HUDEP-2 (cell line): ENCODE results near the gene USP34.
A peak's percentile ranks its signal among the peaks of the same experiment; 100 is the strongest.
"Not testable (repeated sequence)": the region's sequence is repeated elsewhere in the genome, so short reads cannot be mapped to it uniquely, and the experiment has no call there.

Experiments
- DNase-seq, 76 experiments: peaks; one replicate each; lab custom pipeline; 2025; ENCODE audit not compliant: unreplicated experiment in 76 of 76; lab: John Stamatoyannopoulos, UW

USP34 gene, protein sequence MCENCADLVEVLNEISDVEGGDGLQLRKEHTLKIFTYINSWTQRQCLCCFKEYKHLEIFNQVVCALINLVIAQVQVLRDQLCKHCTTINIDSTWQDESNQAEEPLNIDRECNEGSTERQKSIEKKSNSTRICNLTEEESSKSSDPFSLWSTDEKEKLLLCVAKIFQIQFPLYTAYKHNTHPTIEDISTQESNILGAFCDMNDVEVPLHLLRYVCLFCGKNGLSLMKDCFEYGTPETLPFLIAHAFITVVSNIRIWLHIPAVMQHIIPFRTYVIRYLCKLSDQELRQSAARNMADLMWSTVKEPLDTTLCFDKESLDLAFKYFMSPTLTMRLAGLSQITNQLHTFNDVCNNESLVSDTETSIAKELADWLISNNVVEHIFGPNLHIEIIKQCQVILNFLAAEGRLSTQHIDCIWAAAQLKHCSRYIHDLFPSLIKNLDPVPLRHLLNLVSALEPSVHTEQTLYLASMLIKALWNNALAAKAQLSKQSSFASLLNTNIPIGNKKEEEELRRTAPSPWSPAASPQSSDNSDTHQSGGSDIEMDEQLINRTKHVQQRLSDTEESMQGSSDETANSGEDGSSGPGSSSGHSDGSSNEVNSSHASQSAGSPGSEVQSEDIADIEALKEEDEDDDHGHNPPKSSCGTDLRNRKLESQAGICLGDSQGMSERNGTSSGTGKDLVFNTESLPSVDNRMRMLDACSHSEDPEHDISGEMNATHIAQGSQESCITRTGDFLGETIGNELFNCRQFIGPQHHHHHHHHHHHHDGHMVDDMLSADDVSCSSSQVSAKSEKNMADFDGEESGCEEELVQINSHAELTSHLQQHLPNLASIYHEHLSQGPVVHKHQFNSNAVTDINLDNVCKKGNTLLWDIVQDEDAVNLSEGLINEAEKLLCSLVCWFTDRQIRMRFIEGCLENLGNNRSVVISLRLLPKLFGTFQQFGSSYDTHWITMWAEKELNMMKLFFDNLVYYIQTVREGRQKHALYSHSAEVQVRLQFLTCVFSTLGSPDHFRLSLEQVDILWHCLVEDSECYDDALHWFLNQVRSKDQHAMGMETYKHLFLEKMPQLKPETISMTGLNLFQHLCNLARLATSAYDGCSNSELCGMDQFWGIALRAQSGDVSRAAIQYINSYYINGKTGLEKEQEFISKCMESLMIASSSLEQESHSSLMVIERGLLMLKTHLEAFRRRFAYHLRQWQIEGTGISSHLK (N-terminal part only)

DNA sequence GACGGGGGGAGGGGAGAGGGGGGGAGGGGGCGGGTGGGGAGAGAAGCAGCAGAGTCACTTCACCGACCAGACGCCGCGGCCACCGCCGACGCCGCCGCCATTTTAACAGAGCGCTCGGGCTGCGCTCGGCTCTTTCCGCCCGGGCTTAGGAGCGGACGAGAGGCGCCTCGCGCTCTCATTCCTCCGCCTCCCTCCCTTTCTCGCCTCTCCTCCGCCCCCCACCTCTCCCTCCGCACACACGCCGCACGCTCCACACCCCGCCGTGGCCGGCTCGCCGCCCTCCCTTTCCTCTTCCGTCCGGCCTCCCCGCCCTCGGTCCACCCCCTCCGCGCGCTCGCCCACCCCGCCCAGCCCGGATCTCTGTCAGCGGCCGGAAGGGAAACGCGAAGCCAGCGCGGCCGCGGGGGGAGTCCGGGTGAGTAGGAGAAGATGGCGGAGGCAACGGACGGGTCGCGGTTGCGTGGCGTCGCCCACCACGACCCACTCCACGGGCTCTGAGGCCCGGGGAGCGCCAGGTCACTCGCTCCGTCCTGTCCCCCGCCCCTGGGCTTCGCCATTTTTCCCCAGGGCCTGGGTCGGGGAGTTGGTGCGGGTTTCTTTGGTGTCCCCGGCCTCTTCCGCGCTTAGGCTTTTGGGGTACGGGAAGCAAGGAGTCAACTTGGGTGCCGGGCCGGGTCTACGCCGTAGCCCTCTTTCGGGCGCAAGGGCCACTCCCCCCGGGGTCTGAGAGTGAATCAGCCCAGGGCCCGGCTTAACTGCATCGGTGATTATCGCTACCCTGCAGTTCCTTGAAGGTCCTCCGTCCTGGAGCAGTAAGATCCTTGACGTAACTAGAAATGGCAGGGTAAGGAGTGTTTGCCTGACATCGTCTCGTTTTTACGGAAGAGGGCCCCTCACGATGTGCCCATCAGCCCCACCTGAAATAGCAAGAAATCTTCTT is at the start of gene USP34:
Gene USP34 (minus strand): TSS at position 123 of the 940 bp plus-strand sequence. CDS start 395 bp downstream, outside the sequence.
- DNase-seq = peak in 75 of 76 experiments; percentile 37 to 96 (median 90)

DNA sequence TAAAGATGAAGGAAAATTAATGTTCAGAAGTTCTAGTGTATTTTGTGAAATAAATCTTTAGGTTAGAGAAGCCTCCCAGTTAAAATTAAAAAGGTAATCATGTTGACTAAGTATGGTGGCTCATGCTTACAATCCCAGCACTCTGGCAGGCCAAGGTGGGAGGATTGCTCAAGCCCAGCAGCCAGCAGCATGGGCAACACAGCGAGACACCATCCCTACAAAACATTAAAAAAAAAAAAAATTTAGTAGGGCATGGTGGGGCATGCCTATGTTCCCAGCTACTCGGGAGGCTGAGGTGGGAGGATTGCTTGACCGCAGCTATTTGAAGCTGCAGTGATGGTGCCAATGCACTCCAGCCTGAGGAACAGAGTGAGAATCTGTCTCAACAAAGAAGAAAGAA is 49.4 kb upstream of the USP34 start:
- no peak for DNase-seq

DNA sequence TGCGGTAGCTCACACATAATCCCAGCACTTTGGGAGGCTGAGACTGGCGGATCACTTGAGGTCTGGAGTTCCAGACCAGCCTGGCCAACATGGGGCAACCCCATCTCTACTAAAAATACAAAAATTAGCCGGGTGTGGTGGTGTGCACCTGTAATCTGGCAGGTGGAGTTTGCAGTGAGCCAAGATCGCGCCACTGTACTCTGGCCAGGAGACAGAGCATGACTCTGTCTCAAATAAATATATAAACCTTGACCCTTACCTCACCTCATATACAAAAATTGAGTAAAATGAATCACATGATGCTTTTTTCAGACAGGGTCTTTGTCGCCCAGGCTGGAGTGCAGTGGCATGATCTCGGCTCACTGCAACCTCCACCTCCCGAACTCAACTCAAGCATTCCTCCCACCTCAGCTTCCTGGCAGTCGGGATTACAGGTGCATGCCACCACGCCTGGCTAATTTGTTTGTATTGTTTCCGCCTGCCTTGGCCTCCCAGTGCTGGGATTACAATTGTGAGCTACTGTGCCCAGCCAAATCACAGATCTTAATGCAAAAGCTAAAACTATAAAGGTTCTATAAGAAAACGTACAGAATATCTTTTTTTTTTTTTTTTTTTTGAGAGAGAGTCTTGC is 42.0 kb upstream of the USP34 start:
- no peak for DNase-seq

DNA sequence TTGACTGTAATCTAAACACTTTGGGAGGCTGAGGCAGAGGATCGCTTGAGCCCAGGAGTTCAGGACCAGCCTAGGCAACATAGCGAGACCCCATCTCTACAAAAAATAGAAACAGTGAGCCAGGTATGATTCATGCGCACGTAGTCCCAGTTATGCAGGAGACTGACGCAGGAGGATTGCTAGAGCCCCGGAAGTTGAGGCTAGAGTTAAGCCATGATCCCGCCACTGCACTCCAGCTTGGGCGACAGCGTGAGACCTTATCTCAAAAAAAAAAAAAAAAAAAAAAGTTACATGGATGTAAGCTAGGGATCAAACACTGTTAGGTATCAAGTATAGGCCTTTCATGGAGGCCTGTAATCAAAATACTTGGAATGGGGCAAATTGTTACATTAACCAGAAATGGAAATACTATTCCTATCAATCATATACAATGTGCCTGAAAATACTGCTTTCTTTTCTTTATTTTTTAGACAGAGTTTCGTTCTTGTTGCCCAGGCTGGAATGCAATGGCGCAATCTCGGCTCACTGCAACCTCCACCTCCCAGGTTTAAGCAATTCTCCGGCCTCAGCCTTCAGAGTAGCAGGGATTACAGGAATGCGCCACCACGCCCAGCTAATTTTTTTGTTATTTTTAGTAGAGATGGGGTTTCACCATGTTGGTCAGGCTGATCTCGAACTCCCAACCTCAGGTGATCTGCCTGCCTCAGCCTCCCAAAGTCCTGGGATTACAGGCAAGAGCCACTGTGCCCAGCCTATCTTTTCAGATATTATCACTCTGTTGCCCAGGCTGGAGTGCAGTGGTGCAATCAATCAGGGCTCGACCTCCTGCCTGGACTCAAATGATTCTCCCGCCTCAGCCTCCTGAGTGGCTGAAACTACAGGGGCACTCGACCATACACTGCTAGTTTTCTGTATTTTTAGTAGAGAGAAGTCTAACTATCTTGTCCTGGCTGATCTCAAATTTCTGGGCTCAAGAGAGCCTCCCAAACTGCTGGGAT is 40.1 kb upstream of the USP34 start:
- DNase-seq = no peak

DNA sequence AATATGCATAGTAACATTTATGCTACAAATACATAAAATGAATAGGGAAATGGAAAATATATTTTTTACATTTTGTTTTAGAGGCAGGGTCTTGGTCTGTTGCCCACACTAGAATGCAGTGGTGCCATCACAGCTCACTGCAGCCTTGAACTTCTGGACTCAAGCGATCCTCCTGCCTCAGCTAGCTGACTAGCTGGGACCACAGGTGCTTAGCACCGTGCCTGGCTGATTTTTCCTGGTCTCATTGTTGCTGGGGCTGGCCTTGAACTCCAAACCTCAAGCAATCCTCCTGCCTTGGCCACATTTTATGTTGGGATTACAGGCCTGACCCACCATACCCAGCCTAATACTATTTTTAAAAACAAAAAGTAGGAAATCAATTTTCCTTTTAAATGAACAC is 34.1 kb upstream of the USP34 start:
- DNase-seq = no peak

DNA sequence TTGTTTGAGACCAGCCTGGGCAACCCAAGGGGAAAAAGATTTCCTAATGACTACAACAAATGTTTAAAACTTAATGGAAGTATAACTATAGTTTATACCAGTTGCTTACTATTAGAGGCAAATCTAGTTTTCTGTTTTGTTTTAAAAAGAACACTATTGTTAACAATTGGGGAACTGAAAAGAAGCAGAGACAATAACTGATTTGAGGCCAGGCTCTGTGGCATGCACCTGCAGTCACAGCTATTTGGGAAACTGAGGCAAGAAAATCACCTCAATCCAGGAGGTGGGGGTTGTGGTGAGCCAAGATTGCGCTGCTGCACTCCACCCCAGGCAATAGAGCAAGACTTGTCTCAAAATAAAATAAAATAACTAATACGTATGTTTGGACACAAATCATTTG is 28.2 kb upstream of the USP34 start:
- DNase-seq = no peak

- DNase-seq = no peak
Observed at GRCh38 chr2:61493523-61493942, 22.6 kb upstream of the USP34 start.

DNA sequence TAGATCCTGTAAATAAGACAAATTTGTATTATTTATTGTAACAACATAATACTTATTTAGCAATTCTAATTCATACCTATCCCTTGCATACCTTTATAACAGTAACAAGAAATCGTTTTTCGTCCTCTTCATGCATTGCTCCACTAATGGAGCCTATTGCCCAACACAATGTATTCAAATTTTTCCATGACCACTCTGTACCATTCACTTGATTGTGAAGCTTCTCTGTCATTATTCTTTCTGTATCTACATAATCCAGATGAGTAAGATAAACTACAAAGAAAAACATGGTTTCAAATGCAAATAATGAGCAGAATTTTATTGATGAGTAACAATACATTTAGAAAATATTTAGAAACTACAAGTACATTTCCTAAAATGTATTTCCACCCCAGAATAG is 21.6 kb upstream of the USP34 start:
- no peak for DNase-seq

GRCh38 chr2:61485281-61485680 is 14.4 kb upstream of the USP34 start:
- no peak for DNase-seq

DNA sequence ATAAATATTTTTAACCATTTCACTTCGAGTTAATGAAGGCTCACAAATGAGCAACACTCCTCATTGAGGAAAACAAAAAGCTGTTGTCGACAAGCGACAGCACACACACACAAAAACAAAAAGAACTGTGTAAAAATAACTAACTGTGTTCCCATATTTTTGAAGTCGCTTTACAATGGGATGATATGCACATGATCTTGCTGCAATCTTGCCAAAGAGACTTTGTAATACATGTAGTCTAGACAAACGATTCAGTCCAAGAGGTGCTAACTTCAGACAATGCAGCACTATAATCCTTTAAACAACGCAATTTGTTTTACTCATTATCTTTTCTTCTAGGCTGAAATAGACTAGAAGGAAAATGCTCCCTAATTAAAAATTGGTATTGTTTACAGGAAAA is 7.2 kb upstream of the USP34 start:
- no peak for DNase-seq

- not testable (repeated sequence) for DNase-seq
Observed at GRCh38 chr2:61476929-61477589, 6.2 kb upstream of the USP34 start.

DNA sequence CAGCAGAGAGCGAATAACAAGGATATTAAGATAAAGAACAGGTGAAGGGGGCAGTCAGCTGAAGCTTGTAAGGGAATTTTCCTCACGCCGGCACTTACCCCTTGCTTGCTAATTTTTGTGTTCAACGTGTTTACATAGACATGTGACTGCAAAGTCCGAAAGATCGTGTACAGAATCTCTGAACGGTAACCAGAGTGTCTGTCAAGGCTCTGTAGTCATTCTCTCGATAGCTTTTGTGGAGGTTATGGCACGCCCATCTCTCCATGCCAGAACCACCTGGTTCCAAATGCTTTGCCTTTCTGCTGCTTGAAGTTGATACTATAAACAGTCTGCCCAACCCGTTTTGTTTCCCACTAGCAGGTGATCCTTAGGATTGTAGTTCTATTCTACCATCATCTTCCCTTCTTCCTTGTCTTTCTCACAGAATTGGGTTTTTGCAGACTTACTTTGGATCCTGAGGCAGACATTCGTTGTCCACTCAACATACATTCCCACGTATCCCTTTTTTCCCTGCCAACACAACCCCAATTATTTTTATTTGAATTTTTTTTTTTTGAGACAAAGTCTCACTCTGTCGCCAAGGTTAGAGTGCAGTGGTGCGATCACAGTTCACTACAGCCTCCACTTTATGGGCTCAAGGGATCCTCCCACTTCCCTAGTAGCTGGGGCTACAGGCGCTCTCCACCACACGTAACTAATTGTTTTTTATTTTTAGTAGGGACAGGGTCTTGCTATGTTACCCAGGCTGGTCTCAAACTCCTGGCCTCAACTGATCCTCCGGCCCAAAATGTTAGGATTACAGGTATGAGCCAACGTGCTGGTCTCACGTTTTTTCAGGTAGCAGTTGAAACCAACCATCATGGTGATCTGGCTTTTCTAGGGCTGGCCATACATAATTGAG is 1.3 kb upstream of the USP34 start:
- peak in 28 of 76 experiments; percentile 1 to 46 (median 18) for DNase-seq

GRCh38 chr2:61470122-61470951 is 550 bp downstream of the USP34 start:
- DNase-seq = peak in 70 of 76 experiments; percentile 7 to 90 (median 78)

- peak in 4 of 76 experiments; percentile 3 to 33 (median 14) for DNase-seq
Observed at GRCh38 chr2:61469424-61470121, 1.3 kb downstream of the USP34 start.

- DNase-seq = not testable (repeated sequence)
Observed at GRCh38 chr2:61468231-61468630, 2.7 kb downstream of the USP34 start.
